ENCODE measurements around the gene DLG1. TPM values are rescaled to one million over a fixed set of nuclear protein-coding genes. Genes with fewer than 3 reads are reported as not detected.
A peak's percentile ranks its signal among the peaks of the same experiment; 100 is the strongest.

Gene DLG1
- total RNA-seq, 1 donor from 2014 or later = 138 TPM

GRCh38 chr3:197257711-197258110, 40.7 kb downstream of the DLG1 start:
- Histone ChIP-seq H3K79me2 (ENCODE audit: low read depth) (peaks cover 99% of the 10 kb centered on the region), H3K4me2 (peak overlapping the region; percentile 48), H3K27ac (peak overlapping the region; percentile 42), H3K9me3 (ENCODE audit: low read depth) (no peaks in the 10 kb centered on the region), H4K20me1 (ENCODE audit: low read depth) (peaks cover 57% of the 10 kb centered on the region), H3K4me1 (peaks cover 84% of the 10 kb centered on the region), H3K36me3 (peaks cover 5% of the 10 kb centered on the region), H3K4me3 (no peak overlapping the region), H3K9ac (no peak overlapping the region), H3K27me3 (no peaks in the 10 kb centered on the region), H3F3A (ENCODE audit: low read depth) (peaks cover 64% of the 10 kb centered on the region), H2AFZ (replicated peaks) (no peak overlapping the region)
- Mint-ChIP-seq H3K27me3 (ENCODE audit: insufficient read depth, low read depth) (no peaks in the 10 kb centered on the region), H3K4me3 (no peak overlapping the region), H3K27ac (no peak overlapping the region), H3K4me1 (peaks cover 43% of the 10 kb centered on the region), H3K36me3 (peaks cover 20% of the 10 kb centered on the region), H3K9me3 (no peaks in the 10 kb centered on the region)
- no peak for DNase-seq (ENCODE audit: low spot score)
- TF ChIP-seq EZH2phosphoT487 (IDR thresholded peaks at IDR 0.05) = no peak
- TF ChIP-seq EZH2 (IDR thresholded peaks at IDR 0.05) = no peak
- TF ChIP-seq CTCF (IDR thresholded peaks at IDR 0.05) = no peak

GRCh38 chr3:197256836-197257444, 41.5 kb downstream of the DLG1 start:
- peaks cover 76% of the 10 kb centered on the region for H3K4me1 ChIP-seq
- DNase-seq (ENCODE audit: low spot score) = peak; percentile 52
- peak; percentile 83 for TF ChIP-seq CTCF (IDR thresholded peaks at IDR 0.05)
- TF ChIP-seq EZH2 (IDR thresholded peaks at IDR 0.05) = no peak
- peak overlapping the region; percentile 6 for H3K4me3 ChIP-seq
- peaks cover 35% of the 10 kb centered on the region for H3K4me1 Mint-ChIP-seq
- no peaks in the 10 kb centered on the region for H3K9me3 ChIP-seq (ENCODE audit: low read depth)
- peaks cover 100% of the 10 kb centered on the region for H3K79me2 ChIP-seq (ENCODE audit: low read depth)
- H3K4me3 Mint-ChIP-seq = no peak overlapping the region
- H3K27ac Mint-ChIP-seq = no peak overlapping the region
- peaks cover 26% of the 10 kb centered on the region for H3K36me3 Mint-ChIP-seq
- H3K36me3 ChIP-seq = peaks cover 6% of the 10 kb centered on the region
- peaks cover 4% of the 10 kb centered on the region for H3K9me3 Mint-ChIP-seq
- no peaks in the 10 kb centered on the region for H3K27me3 ChIP-seq
- peaks cover 57% of the 10 kb centered on the region for H4K20me1 ChIP-seq (ENCODE audit: low read depth)
- peaks cover 56% of the 10 kb centered on the region for H3F3A ChIP-seq (ENCODE audit: low read depth)
- no peak overlapping the region for H2AFZ ChIP-seq (replicated peaks)
- peak overlapping the region; percentile 48 for H3K4me2 ChIP-seq
- H3K27me3 Mint-ChIP-seq (ENCODE audit: insufficient read depth, low read depth) = no peaks in the 10 kb centered on the region
- H3K27ac ChIP-seq = peak overlapping the region; percentile 42
- no peak overlapping the region for H3K9ac ChIP-seq

- no peak overlapping the region for H3K27ac Mint-ChIP-seq
- H3K79me2 ChIP-seq (ENCODE audit: low read depth) = peaks cover 100% of the 10 kb centered on the region
- no peaks in the 10 kb centered on the region for H3K9me3 ChIP-seq (ENCODE audit: low read depth)
Observed at GRCh38 chr3:197256104-197256503, 42.3 kb downstream of the DLG1 start.

More at GRCh38 chr3:197256104-197256503, 42.3 kb downstream of the DLG1 start:
- peaks cover 70% of the 10 kb centered on the region for H3K4me1 ChIP-seq
- H3K4me3 ChIP-seq = peak overlapping the region; percentile 6
- no peak overlapping the region for H3K4me3 Mint-ChIP-seq
- peak overlapping the region; percentile 34 for H3K27ac ChIP-seq
- peaks cover 6% of the 10 kb centered on the region for H3K36me3 ChIP-seq
- no peaks in the 10 kb centered on the region for H3K27me3 ChIP-seq
- no peak overlapping the region for H2AFZ ChIP-seq (replicated peaks)
- no peak for TF ChIP-seq EZH2phosphoT487 (IDR thresholded peaks at IDR 0.05)
- TF ChIP-seq CTCF (IDR thresholded peaks at IDR 0.05) = no peak
- TF ChIP-seq EZH2 (IDR thresholded peaks at IDR 0.05) = no peak
- peaks cover 30% of the 10 kb centered on the region for H3K36me3 Mint-ChIP-seq
- peak overlapping the region; percentile 48 for H3K4me2 ChIP-seq
- peak; percentile 41 for DNase-seq (ENCODE audit: low spot score)
- H3F3A ChIP-seq (ENCODE audit: low read depth) = peaks cover 48% of the 10 kb centered on the region
- H4K20me1 ChIP-seq (ENCODE audit: low read depth) = peaks cover 57% of the 10 kb centered on the region
- peaks cover 12% of the 10 kb centered on the region for H3K9me3 Mint-ChIP-seq
- no peak overlapping the region for H3K9ac ChIP-seq
- peaks cover 32% of the 10 kb centered on the region for H3K4me1 Mint-ChIP-seq
- no peaks in the 10 kb centered on the region for H3K27me3 Mint-ChIP-seq (ENCODE audit: insufficient read depth, low read depth)

All from neural progenitor cell (in vitro differentiated cells).